Stimulated activated CD8-positive, alpha-beta memory T cell treated with anti-CD3 and anti-CD28 coated beads, Interleukin-4, amount 100 ng/mL, for 1 hour (primary cell): ENCODE measurements around the gene KSR2.

Experiments used
- DNase-seq, 2 donors: peaks; one replicate each; pipeline ENCODE4 v3.0.0-alpha.2; 2020; ENCODE audit warnings: low read depth in 2 of 2, low spot score in 1 of 2

Gene KSR2

DNA sequence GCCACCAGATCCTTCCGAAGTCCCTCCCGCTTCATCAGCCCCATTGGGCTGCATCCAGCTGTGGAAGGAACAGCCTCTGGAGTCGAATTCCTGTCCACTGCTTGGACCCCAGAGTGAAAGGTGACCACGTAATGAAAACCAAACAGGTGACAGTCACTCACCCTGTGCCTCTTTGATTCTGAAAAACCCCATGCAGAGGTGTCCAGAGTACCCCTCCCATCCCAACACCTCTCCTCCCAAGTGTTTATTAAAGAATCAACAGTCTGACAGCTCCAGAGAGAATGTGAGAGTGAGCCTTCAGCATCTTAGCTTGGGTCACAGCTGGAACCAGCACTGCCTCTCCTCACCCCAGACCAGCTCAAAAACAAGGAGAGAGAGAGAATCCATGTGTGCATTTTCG, 428.8 kb downstream of the KSR2 start:
- DNase-seq: no peak

DNA sequence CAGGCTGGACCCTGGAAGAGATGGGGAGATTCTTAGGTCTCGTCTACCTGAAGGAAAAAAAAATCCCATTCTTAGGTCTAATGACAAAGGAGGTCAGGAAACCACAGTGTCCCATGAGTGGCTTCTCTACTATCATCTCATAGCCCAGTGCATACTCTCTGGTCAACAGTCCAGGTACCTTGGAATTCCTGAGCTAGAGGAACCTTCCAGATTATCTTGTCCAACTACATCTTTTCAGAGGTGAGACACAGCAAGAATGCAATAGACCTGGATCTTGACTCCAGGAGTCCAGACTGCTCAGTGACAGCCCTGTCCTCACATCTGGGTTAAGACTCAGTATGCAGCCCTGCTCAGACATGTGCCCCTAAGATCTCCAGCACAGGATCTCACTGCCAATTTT, 429.9 kb downstream of the KSR2 start:
- DNase-seq: no peak

DNA sequence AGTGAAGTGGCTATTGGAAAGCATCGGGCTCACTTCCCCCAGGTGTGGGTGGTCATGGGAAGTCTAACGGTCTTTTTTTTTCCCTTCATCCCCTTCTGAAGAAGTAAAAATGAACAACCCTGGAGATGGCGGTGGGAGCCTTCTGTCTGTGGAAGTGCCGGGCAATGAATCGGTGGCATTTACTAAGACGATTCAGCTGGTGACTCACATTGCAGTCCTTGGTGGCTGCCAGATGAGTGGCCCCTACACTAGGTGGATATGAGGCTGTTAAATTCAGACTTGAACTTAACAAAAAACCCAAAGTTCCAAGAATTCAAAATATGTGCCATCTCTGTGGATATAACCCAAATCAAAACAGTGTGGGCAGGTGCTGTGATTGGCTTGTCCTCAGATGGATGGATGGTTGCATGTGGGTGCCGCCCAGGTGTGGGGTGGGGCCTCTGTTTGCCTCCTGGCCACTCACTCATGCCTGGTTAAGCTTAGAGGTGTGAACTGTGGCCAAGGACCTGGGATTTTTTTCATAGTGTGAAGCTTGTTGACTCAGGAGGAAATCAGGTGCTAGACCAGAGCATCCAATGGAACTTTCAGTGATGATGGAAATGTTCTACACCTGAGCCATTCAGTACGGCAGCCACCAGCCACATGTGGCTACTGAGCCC, 430.6 kb downstream of the KSR2 start:
- DNase-seq: no peak

DNA sequence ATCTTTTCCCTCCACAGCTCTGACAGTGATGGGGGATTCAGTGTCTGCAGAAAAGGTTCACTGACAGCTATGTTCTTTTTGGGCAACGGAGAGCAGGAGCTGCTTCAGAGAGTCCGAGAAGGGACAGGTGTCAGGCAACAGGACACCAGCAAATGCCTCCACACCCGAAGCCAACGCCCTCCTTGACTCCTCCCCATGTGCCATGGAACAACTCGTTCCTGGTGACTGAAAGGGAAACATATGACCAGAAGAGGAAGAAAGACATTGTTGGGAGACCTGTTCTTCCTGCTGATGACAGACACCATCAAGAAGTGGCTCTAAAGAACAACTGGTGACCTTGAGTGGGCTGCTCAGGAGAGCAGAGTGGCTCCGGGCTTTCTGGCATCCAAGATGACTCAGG, 435.1 kb downstream of the KSR2 start:
- no peak for DNase-seq

DNA sequence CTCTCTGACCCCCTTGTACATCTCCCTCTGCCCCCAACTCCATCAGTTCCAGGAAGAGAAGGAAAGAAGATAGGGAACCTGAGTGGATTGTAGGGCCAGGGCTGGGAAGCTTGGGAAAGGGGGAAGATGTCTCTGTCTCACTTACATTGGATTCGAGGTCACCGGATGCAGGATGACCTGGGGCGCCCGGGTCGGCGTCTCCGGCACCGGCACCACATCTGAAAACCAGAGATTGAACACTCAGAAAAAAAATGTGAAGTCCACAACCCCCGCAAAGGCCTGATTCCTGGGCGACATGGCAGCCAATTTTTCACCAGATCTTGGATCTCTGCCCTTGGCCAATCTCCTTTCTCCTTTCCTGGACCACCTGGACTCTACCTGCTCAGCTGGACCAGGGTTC, 438.0 kb downstream of the KSR2 start:
- no peak for DNase-seq

DNA sequence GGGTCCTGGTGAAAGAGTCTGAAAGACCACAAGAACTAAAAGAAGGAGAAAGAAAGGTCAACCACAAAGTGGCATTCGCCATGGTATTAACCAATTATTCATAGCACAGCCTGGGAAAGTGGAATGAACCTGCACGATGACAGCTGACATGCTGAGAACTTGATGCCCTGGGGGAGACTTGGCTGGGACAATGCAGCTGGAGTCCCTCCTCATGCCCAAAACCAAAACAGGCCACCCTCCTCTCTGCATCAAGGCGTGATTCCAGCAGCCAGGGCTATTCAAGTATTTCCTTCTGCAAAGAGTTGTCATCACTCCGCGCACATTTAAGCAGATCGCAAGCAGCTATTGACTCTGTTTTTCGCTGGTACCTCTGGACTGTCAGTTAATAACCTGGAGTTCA, 440.3 kb downstream of the KSR2 start:
- no peak for DNase-seq

DNA sequence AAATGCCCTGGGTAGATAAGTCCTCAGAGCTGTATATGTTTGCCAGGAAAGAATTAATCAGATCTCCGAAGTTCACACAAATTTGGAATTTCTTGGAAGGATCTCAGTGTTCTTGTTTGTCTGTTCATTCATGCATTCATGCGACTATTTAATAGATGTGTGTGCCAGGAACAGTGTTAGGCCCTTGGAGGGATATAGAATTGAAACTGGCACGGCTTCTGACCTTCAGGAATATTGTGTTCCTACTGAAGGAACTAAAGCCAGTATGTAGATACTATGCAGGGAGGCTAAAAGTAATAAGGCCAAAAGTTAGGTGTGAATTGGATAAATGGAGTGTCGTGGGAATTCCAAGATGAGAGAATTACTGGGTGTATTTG, 441.3 kb downstream of the KSR2 start:
- no peak for DNase-seq

DNA sequence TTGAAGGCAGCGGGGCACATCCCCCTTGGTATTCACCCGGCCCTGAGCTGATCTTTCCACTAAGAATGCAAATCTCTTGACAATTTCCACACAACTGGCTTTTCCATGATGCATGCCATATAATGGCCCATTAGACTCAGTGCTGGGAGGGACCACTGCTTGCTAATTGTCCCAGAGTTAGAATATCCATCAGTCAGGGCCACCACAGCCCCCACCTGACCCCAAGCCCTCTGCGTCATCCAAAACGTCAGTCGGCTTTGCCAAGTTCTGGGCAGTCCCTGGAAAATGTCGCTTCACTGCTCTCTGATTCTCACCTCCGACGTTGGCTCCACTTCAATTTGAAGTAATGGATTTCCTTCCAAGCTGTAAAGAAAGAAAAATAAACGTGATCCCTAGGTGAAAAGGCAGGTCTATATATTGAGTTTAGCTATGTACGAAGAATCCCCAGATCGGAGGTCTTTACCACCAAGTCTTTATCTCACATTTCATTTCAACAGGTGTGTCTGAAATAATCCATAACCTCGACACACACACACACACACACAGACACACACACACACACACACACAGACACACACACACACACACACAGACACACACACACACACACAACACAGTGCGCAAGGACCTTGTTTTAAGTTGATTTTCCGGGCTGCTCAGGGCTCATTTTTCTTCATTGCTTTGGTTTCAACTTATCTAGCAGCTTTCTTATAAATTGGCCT, 441.9 kb downstream of the KSR2 start:
- DNase-seq: no peak

DNA sequence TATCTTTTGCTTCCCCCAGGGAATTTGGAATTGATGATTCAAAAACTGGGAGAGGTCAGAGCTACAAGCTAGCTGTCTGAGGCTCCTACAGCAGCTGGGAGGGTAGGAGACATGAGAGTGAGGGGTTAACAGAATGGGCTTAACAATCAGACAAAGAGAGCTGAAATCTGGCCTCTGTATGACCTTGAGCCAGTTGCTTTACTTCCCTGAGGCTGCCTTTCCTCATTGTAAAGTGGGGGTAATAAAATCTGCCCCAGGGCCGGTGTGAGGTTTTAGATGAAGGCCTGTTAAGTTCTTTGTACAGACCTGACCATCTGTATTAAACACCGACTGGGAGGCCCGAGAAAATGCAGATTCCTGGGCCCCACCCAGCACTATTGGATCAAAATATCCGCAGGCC, 443.0 kb downstream of the KSR2 start:
- DNase-seq: no peak

DNA sequence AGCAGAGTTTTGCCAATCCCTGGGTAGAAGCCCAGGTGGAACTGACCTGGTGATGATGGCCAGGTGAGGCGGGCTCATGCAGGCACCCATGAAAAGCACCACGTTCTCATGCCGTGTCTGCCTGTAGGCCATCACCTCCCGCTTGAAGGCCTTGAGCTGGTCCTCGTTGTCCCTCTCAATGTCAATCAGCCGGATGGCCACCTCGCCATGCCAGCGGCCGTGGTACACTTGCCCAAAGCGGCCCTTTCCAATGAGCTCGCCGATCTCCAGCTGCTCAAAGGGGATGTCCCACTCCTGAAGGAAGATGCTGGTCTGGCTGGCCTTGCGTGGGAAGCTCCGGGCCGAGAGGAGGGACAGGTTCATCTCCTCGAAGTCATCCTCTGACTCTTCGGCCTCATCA, 444.0 kb downstream of the KSR2 start:
- no peak for DNase-seq

DNA sequence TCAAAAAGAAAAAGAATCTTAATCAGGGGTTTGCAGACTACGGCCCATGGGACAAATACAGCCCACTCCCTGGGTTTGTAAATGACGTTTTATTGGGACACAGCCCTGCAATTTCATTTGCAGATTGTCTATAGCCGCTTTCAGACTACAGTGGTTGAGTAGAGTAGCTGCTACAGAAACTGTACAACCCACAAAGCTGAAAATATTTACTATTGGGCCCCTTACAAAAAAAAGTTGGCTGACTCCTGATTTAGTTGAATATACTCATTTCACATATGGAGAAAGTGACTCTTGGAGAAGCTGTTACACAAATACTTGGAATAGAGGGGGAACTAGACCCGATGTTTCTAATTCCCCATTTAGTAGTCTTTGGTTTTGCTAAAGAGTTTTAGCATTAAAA, 444.8 kb downstream of the KSR2 start:
- no peak for DNase-seq

DNA sequence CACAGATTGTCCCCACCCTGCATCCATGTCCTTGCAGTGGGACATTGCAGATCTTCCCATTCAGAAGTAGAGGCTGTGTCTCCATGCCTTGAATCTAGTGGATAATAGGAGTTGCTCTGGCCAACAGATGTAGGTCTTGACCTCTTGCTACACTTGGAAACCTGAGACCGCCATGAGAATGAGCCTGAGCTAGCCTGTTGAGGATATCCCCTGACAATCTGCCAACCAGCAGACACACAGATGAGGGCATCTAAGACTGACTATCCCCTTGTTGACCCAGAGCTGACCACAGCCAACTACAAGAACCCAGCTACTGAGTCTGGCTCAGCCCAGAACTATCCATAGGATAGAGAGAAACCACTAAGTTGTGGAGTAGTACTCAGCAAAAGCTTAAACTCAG, 446.2 kb downstream of the KSR2 start:
- DNase-seq: no peak

DNA sequence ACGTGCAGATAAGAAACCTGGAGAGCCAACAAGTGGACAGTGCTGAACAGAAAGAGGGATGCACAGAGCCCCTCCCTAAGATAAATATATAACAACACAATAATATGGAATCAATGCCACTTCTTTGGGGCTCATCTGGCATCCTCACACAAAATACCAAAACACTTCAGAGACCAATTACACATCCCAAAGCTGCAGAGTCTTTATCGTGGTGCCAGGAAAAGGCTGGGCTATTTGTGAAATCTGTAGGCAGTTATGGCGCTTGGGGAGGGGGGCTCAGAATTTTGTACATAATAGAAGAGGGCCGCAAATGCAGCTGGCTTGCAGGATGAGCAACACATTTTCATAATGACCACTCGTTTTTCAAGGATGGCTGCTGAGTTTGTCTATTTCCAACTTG, 446.9 kb downstream of the KSR2 start:
- DNase-seq: no peak

DNA sequence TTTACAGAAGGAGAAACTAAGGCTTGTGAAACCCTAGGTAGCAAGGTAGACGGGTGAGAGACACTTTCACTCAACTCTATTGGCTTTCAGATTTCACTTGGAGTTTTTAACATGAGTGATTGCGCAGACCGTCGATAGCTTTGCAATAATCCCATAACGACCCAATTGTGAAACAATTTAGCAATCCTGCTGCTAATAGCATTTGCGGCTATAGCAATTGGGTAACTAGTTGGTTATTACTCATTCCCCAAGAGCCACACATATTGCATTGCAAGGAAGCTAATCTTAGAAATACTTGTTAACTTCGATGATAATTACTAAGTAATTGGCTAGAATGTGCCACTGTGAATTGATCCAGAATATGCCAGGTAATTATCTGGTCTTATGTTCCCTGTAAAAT, 447.4 kb downstream of the KSR2 start:
- DNase-seq: no peak

DNA sequence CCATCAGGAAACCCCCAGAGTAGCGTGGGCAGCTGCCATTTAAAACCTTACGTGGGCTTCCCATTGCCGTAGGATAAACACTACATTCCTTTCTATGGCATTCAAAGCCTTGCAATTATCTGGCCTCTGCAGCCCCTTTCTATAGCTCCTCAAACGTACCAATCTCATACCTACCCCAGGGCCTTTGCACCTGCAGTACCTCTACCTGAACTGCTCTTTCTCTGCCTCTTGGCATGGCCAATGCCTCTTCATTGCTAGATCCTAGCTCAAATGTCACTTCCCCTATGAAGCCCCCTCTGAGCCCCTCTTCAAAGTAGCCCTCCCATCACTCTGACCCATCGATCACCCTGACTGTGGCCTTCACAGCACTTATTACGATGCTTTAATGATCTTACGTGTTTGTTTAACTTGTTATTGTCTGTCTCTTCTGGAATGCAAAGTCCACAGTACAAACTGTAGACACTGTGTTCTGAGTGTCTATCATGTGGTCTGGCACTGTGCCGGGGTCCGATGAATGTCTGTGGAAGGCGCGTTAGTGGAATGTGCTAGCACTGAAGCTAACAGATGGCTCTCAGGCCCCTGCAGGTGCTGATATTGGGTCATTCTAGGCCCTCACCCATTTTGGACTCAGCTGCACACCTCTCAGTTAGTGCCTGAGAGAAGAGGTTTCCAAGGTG, 450.1 kb downstream of the KSR2 start:
- DNase-seq: no peak

DNA sequence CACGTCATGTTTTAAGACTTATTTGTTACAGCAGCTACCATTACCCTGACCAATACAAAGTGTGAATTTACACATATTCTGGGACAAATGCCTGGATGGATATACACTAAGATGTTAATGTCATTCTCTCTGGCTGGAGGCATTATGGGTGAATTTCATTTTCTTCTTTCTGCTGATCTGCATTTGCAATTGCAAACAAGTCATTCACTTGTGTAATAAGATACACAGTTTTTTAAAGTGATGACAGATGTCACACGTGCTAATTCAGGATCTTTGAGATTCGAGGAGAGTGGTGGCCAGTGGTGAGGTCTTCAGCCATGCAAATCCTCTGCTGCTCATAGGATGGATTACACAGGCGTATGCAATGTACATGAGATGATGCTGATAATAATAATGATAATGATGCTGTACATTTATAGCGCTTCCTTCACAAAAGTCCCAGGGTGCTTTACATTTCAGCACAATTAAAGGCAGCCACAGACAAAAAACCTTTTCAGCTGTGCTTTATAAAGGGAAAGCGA, 451.5 kb downstream of the KSR2 start:
- DNase-seq: no peak

DNA sequence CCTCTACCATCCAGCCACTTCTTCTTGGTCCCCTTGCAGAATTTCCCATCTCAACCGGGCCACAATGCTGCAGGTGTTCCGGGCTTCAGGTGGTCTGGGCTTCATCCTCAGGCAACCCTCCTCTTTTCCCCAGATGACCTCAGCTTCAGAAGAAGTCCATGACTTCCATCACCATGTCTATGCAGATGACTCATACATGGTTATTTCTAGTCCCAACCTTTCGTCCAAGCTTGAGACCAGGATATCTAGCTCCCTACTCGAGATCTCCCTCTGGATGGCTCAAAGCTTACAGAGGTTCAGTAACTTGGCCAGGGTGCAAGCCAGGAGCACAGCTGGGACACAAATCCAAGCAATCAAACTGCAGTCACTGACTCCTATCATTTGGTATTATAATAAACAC, 452.8 kb downstream of the KSR2 start:
- no peak for DNase-seq

DNA sequence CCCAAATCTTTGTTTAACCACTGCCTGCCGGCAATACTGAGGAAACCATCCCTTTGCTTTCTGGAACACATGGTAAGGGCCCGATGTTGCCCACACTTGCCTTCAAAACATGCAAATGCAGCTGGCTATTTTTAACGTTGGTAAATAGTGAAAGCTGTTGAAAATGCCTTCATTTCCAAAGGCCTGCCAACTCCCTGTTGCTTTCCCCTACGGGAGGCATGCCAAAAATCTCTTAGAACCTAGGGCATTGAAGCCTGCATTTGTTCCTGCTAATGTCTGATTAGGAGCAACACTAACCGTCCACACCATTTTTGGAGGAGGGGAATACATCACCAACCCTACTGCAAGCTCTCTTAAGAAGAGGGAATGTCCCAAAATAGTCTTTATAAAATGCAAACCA, 454.8 kb downstream of the KSR2 start:
- DNase-seq: no peak

DNA sequence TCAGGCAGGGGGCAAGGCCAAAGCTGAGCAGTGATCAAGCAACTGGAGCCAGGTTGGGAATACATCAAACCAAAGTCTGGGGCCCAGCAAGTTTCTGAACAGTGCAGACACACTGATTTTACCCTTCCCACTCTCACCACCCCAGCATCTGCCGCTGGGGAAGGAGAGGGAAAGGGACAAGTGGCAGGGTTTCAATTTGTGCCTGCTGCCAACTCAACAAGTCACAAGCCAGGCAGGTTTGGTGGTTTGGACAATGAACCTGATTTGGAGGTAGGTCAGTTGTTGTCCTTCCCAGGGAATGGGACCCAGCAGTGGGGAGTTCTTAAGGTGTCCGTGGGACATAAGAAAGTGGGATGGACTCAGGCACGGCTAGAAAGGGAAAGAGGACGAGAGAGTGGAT, 455.4 kb downstream of the KSR2 start:
- no peak for DNase-seq

DNA sequence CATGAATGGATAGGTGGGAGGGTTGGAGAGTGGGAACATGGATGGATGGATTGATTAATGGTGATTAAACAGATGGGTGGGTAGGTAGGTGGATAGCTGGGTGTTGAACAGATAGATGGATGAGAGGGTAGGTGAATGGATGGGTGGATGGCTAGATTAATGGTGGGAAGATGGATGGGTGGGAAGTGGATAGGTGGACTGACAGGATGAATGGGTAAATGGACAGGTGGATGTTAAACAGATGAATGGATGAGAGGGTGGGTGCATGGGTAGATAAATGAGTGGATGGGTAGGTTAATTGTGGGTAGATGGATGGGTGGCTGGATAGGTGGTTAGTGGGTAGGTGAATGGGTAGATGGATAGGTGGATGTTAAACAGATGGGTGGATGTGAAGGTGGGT, 460.3 kb downstream of the KSR2 start:
- no peak for DNase-seq

DNA sequence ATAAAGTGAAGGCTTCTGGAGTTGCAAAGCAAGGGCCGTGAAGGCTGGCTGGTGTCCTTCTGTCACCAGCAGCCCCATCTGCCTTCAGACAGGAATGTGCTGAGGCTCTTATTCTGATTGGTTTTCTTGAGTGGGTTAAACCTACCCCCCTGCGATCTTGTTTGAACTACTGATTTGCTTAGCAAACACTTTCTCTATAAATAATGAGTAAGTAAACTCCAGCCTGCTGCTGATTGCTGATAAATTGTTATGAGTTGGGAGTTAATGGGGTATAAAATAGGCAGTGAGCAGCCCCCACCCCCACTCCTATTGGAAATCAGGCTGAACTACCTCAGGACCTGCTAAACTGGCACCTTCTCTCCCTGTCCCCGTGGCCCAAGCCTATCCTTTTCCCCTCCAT, 461.2 kb downstream of the KSR2 start:
- no peak for DNase-seq

DNA sequence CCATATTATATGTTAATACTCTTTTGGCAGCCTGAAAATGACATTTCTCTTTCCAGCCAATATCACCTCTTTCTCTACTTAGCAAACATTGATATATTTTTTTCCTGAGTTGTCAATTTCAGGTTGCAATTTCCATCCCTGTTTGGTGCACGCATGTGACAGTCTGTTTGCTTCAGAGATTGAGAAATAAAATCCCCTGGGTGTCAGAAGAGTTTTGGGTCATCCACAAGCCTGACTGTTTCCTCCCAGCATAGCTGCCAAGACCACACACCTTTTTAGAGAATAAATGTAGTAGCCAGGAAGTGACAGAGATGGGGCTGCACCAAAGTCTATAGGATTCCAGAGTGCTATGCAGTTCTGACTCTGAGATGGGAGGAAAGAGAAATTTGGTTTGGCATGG, 462.5 kb downstream of the KSR2 start:
- no peak for DNase-seq

DNA sequence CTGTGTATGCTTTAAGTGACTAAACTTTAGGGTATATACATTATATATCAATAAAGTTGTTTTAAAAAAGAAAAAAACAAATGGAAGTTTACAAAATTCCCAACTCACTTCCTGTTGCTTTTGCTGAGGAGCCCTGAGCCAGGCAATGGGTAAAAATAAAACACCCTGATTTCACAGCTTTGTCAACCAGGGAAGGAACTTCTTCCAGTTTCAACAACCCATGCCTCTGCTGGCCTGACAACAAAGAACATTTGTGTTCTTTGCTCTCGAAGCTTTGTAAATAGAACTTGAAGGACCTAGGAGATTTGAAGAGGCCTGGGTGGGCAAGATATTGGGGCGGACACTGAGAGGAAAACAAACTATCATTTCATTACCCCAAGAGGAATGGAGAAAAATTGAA, 466.2 kb downstream of the KSR2 start:
- DNase-seq: no peak
